AG09309 (cell line): ENCODE measurements around the gene ECEL1.

Source experiments
- DNase-seq: peaks from one replicate; pipeline ENCODE4 v3.0.0-alpha.2; 2010; ENCODE audit warnings: low read depth
- H3K4me3 ChIP-seq: 2 replicates; pipeline ENCODE4 v1.5.1; 2011; ENCODE audit warnings: mild to moderate bottlenecking, low read depth, low read length, moderate library complexity; ENCODE audit not compliant: control insufficient read depth
- TF ChIP-seq, protein P1 (sequence below): IDR thresholded peaks from 2 replicates; pipeline ENCODE4 v1.5.1; 2011; ENCODE audit warnings: mild to moderate bottlenecking, low read depth, low read length, inconsistent platforms; ENCODE audit not compliant: insufficient read depth, control insufficient read depth; ENCODE audit errors: missing control alignments

ECEL1 gene

GRCh38 chr2:232532419-232532818 lies 44.8 kb upstream of the ECEL1 start:
- no peak for DNase-seq
- no peak overlapping the region for H3K4me3 ChIP-seq
- TF ChIP-seq, protein P1, sequence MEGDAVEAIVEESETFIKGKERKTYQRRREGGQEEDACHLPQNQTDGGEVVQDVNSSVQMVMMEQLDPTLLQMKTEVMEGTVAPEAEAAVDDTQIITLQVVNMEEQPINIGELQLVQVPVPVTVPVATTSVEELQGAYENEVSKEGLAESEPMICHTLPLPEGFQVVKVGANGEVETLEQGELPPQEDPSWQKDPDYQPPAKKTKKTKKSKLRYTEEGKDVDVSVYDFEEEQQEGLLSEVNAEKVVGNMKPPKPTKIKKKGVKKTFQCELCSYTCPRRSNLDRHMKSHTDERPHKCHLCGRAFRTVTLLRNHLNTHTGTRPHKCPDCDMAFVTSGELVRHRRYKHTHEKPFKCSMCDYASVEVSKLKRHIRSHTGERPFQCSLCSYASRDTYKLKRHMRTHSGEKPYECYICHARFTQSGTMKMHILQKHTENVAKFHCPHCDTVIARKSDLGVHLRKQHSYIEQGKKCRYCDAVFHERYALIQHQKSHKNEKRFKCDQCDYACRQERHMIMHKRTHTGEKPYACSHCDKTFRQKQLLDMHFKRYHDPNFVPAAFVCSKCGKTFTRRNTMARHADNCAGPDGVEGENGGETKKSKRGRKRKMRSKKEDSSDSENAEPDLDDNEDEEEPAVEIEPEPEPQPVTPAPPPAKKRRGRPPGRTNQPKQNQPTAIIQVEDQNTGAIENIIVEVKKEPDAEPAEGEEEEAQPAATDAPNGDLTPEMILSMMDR, result no peak

DNA sequence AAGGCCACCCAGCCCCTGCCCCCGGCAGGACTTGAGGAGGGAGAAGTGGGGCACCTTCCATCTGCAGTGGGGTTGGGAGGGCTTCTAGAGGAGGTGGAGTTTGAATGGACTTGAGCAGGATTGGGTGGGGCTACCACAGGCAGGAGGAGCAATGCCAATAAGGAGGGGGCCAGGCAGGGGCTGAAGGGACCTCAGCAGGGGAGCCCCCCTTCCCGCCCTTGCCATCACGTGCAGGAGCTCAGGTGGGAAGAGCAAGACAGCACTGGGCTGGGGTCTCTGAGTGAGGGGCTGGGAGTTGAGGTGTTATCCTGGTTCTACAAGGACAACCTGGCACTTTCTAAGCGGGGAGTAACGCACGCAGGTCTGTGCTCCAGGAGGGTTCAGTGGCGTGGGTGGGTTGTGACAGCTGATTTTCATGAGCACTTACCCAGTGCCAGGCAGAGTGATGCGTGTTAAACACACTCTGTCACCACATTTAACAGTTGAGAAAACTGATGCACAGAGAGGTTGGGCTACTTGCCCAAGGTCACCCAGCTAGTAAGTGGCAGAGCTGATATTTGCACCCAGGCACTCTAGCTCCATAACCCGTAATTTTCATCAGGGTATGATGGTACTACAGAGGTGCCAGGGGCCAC lies 43.1 kb upstream of the ECEL1 start:
- TF ChIP-seq, protein P1, result no peak
- H3K4me3 ChIP-seq, result no peak overlapping the region
- DNase-seq, result no peak

DNA sequence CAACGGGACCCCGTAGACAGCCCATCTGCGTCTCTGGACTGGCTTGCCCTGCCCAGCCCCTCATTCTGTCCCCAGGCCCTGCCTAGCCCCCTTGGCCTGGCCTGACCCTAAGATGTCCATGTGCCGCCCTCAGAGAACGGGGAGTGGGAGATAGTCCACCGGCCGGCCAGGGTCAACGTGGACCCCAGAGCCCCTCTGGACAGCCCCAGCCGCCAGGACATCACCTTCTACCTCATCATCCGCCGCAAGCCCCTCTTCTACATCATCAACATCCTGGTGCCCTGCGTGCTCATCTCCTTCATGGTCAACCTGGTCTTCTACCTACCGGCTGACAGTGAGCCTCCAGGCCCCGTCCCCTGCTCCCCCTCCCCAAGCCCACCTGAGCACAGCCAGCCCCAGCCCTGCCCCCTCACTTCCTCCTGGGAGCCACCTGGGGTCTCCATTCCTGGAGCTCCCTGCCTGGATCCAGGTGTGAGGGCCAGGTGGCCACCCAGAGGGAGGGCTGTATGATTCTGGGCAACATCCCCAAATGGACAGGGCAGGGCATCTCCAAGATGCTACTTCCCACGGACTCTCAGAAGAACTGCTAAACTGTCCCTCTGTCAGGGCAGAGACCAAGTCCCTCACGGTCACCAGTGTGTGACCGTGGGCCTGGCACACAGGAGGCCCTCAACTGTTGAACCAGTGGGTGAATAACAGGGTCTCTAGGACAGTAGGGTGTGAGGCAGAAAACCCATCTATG lies 42.3 kb upstream of the ECEL1 start:
- no peak overlapping the region for H3K4me3 ChIP-seq
- DNase-seq, result no peak
- TF ChIP-seq, protein P1, result no peak

DNA sequence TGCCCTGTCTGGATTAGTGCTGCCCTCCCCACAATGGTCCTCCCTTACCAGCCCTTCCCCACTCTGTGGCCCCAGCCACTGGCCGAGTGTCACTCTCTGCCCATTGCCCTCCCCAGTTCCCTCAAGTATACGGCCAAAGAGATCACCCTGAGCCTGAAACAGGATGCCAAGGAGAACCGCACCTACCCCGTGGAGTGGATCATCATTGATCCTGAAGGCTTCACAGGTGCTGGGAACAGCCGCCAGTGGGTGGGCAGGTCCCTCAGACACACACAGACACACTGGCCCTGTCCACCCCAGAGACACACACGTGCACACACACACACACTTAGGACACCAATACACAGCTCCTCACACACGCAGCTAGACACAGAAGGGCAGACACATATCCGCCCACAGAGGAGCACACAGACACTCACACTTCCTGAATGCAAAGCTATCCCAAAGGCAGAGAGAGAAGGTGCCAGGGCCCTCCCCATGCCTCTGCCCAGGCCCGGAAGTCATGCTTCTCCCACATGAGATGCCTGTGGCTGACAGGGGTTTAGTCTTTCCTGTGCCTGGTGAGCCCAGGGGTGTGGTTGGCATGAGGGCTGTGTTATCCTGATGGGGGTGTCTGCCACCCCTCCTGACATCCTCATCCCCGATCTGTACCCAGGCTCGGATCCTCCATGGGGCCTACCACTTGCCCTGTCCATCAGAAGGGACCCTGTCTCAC lies 41.3 kb upstream of the ECEL1 start:
- TF ChIP-seq, protein P1, result no peak
- no peak for DNase-seq
- no peak overlapping the region for H3K4me3 ChIP-seq

- TF ChIP-seq, protein P1, result no peak
- DNase-seq, result no peak
- no peak overlapping the region for H3K4me3 ChIP-seq
These were observed 40.4 kb upstream of the ECEL1 start for GRCh38 chr2:232527905-232528470.

DNA sequence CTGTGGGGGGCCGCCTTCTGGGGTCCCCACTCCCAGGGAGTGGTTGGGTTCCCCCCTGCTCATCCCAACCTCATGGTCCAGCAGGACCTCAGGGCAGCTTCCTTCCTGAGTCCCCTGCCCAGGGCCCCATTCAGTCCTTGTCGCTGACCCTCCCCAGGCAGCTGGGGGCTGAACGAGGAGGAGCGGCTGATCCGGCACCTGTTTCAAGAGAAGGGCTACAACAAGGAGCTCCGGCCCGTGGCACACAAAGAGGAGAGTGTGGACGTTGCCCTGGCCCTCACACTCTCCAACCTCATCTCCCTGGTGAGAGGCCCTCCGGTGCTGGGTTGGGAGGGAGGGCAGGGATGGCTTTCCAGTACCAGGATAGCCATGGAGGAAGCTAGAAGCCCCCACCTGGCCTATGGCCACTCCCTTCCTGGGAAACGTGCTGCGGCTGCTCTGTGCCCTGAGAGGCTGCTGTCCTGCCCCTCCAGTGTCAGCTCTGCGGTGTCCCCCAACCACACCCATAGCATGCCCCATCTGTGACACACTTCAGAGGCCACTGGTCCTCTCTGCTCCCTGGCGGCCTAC lies 38.8 kb upstream of the ECEL1 start:
- H3K4me3 ChIP-seq, result no peak overlapping the region
- DNase-seq, result no peak
- TF ChIP-seq, protein P1, result no peak
